Hematopoietic multipotent progenitor cell (in vitro differentiated cells): ENCODE measurements around the gene SNX6. TPM values are rescaled to one million over a fixed set of nuclear protein-coding genes. Genes with fewer than 3 reads are reported as not detected.
"Not testable (repeated sequence)": the region's sequence is repeated elsewhere in the genome, so short reads cannot be mapped to it uniquely, and the experiment has no call there.

Experiments
- DNase-seq, 3 donors: peaks; one replicate each; pipeline ENCODE4 v3.0.0-alpha.2; 2011 to 2015; ENCODE audit warnings: low read depth in 2 of 3, low spot score in 2 of 3
- total RNA-seq: library from RNA; depleted of rRNA; stranded (reverse); fragments of >200 nt; gene quantifications from one replicate; pipeline ENCODE4 v1.2.3, GENCODE V29; 2012

Gene SNX6
- 25.0 TPM for total RNA-seq

DNA sequence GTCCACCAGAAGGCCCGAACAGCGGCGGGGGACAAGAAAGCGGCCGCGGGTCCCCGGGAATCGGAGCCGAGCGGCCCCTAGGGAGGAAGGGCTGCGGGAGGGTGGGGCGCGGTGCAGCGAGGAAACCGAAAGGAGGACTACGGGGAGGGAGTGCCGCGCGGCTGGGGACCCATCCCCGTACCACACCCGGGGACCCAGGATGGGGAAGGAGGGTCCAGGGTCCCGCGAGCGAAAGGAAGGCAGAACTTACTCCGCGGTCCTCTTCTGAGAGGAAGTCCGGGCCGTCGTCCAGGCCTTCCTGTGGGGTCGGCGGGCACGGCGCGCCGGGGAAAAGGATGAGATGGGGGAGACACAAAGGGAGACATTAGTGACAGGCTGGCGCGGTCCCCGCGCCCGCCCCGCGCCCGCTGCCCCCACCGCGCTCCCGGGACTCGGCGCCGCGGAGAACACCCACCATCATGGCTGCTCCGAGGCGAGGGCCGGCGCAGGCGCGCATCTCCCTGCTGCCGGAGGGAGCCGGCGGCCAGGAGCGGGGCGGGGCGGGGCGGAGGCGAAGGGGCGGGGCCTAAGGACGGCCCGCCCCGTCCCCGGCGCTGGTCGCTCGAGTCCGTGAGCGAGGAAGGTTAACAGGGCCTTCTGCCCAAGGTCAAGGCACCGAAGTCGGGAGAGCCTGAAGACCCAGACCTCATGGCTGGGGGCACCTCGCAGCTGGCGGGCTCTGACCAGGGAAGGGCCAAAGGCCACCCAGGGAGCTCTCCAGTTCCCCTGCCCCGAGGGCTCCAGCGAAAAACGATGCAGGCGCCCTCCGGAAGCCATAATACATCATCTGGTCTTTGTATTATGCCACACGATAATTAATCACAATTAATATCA is at the start of gene SNX6:
TSS of gene SNX6 (minus strand) at position 492 of the 873 bp plus-strand sequence. CDS start at position 460, 32 bp downstream.
- peak; percentile 73 to 85 (median 78) for DNase-seq

GRCh38 chr14:34678735-34679134 is 48.8 kb upstream of the SNX6 start:
- no peak for DNase-seq

DNA sequence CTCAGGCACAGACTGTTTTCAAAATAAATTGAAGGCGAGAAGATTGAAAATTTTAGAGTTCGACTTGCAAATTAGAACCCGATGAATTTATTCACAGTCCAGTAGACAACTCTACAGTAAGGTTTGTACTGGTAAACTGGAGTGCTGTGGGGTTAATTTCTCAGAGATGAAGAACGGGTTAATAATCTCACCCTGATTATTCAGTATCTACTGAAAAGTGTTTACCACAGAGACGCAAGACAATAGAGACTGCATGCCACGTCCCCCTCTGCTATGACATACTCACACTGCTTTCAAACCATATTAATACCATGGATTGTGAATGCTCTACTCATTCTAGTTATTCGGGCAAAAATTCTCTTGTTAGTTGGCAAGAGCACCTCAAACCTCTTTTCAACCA is 48.4 kb upstream of the SNX6 start:
- no peak for DNase-seq

DNA sequence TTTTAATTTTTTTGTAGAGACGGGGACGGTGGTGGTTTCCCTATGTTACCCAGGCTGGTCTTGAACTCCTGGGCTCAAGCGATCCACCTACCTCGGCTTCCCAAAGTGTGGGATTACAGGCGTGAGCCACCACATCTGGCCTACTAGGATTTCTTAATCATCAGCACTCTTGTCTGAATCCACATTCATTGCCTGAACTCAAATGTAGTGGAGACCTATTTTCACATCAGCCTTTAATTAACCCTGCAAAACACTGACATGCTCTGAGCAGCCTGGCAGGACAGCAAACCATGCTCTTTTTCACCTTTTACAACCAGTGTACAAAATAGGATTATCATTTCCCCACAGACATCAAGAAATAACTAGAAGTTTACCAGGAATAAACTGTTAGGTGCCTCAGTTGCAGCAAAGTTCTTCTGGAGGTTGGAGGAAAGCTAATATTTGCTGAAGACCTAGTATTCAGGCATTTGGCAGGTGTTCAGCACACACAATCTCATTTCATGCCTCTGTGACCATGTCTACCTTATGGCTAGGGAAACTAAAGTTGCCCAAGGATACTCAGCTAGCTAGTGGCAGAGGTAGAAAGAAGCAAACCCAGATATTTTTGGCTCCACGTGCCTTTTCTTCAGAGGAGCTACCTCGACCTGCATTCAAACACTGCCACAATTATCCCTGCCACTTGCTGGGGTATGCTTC is 46.7 kb upstream of the SNX6 start:
- no peak for DNase-seq

GRCh38 chr14:34673702-34674101 is 43.8 kb upstream of the SNX6 start:
- DNase-seq, result no peak

GRCh38 chr14:34671716-34672115 is 41.8 kb upstream of the SNX6 start:
- no peak for DNase-seq

DNA sequence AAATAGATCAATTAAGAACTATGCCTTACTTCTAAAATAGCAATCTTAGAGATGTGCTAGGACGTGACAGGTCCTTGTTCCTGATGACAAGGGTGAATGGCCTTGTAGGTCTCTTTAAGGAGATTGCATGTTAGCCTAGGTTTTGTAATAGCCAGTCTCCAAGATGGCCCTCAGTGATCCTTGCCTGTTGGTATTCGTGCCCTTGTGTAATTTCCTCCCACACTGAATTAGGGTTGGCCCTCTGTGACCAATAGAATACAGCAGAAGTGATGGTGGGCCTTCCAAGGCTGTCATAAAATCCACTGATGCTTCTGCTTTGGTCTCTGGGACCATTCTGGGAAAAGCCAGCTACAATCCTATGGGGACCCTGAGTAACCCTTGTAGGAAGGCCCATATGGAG is 38.2 kb upstream of the SNX6 start:
- DNase-seq, result no peak

DNA sequence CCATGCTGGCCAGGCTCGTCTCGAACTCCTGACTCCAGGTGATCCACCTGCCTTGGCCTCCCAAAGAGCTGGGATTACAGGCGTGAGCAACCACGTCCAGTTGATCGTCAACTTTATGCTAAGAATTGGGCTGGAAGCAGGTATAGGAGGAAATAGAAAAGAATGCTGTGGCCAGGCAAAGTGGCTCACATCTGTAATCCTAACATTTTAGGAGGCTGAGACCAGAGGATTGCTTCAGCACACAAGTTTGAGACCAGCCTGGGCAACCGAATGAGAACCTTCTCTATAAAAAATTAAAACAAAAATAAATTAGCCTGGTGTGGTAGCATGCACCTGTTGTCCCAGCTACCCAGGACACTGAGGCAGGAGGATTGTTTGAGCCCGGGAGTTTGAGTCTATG is 37.1 kb upstream of the SNX6 start:
- DNase-seq, result no peak

DNA sequence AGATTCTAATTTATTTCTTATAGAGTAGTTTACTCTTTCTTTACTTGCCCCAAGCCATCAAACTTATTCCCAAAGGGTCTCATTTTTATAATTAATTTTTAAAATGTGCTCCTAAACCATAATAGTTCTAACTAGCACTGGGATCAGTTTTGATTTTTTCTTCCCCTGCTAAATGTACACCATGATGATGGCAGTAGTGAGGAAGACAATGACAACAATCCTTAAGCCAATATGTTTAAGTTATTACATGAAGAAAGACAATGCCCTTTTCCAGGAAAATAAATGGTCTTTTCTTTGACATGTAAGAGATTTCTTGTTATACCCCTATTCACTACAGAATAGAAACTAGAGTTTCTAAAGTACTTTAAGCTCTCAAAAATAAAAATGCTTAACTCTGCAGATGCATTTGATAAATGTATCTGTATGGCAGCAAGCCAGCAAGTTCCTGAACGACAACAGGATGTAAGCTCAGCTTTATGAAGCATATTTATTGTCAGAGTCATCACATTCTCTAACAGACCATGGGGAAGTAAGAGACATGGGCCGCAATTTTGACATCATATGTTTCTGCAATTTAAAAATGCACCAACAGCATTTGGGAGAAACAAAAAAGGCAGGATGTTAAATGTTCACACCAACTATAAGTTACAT is 36.0 kb upstream of the SNX6 start:
- DNase-seq, result peak in 2 of 3 donors; percentile 41 to 76

GRCh38 chr14:34662561-34663088 is 32.7 kb upstream of the SNX6 start:
- DNase-seq, result no peak

- no peak for DNase-seq
Observed at GRCh38 chr14:34660796-34661195, 30.8 kb upstream of the SNX6 start.

GRCh38 chr14:34655959-34656358 is 26.0 kb upstream of the SNX6 start:
- no peak for DNase-seq

DNA sequence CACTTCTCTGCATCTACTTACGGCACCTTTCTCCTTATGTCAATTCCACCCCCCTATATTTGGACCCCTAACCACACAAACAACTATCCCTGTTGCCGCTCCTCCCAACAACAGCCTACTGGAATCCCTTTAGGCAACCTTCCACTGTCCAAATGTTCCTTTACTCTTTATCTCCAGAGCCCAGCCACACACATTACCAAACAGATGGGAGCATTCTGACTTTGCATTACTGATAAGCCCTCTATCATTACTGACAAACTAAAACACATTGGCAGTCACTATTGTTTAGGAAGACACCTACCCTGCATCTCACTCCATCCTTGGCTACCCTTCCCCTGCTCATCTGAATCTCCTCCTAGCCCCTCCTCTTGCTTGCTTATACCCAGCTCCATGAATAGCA is 23.1 kb upstream of the SNX6 start:
- not testable (repeated sequence) for DNase-seq

DNA sequence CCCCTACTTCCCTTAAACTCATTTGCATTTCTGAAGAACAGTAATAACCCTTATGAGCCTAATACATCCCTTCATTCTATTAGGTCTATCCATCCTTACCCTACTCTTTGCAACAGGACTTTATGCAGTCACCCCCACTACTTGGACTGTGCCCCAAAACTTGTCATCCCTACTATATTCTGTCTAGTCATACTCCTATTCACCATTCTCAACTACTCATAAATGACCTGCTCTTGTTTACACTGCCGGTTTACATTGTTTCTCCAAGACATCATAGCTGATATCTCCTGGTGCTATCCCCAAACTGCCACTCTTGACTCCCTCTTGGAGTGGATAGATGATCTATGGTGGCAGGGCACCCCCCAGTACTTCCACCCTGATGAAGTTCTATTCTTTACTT is 22.4 kb upstream of the SNX6 start:
- not testable (repeated sequence) for DNase-seq

DNA sequence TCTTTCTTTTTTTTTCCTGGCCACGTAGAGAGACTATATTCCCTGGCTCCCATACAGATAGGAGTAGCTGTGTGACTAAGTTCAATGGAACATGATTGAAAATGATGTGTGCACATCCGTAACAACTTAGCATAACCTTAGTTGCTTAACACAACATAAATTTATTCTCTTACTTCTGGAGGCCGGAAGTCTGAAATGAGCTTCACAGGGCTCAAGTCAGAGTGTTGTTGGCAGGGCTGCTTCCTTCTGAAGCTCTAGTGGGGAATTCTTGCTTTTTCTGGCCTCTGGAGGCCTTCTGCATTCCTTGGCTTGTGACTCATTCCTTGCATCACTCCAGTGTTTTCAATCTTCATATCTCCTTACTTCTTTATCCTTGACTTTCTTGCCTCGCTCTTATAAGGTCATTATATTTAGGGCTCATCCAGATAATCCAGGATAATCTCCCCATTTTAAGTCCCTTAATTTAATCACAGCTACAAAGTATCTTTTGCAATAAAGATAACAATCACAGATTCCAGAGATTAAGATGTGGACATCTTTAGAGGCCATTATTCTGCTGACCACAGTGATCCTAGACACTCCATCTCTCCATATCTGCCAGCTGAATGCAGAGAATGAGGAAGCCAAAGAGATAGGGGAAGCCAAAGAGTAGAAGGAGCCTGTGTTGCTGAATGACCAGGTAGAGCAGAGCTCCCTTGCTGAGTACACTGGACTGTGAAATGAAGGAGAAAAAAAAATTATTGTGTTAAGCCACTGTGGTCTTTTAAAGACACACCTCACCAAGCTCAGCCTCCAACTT is 21.0 kb upstream of the SNX6 start:
- no peak for DNase-seq

GRCh38 chr14:34650006-34650405 is 20.1 kb upstream of the SNX6 start:
- not testable (repeated sequence) for DNase-seq

GRCh38 chr14:34649344-34649743 is 19.4 kb upstream of the SNX6 start:
- DNase-seq, result no peak

DNA sequence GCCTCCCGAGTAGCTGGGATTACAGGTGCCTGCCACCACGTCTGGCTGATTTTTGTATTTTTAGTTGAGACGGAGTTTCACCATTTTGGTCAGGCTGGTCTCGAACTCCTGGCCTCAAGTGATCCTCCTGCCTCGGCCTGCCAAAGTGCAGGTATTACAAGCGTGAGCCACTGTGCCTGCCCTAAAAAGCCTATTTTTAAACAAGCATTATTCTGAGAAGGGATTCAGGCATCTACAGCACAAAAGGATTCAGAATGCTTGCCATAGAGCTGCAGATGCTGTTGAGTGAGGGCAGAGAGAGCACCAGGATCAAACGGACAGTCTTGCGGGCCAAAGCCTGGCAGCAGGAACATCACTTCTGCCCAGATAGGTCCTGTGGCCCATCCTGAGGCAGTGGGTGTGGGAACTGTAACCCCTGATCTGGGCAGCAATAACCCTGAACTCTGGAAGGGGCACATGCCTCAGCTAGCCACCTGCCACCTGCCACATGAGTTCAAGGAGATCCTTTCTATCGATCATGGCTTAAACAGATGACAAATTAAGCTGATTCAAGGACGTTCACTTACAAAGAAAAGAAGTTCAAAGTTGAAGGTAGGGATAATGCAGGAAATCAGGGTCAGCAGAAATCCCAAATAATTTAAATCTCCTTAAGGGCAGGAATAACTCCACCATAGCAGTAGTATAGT is 16.8 kb upstream of the SNX6 start:
- no peak for DNase-seq

DNA sequence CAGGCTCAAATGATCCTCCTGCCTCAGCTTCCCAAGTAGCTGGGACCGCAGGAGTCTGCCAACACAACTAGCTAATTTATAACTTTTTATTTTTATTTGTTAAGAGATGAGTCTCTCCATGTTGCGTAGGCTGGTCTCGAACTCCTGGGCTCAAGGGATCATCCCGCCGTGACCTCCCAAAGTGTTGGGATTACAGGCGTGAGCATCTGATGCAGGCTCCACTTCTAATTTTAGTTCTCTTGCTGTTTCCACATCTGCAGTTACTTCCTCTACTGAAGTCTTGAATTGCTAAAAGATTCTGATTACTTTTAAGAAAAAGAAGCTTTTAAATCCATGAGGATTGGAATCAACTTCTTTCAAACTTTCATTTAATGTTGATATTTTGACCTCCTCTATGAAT is 13.4 kb upstream of the SNX6 start:
- DNase-seq, result no peak

GRCh38 chr14:34642595-34642994 is 12.6 kb upstream of the SNX6 start:
- DNase-seq, result no peak
